Chondrocyte (in vitro differentiated cells): Measurements from ENCODE around the gene SORCS1. TPM values are rescaled to one million over a fixed set of nuclear protein-coding genes. Genes with fewer than 3 reads are reported as not detected.

Experiments used
- DNase-seq: peaks from one replicate; pipeline ENCODE4 v3.0.0; 2021; ENCODE audit warnings: mixed read lengths, low spot score
- H3K27ac Mint-ChIP-seq: one replicate; pipeline ENCODE4 v1.8.0; 2021; ENCODE audit warnings: mild to moderate bottlenecking, moderate library complexity, mixed read lengths; ENCODE audit not compliant: unreplicated experiment
- H3K27me3 Mint-ChIP-seq: 2 replicates; pipeline ENCODE4 v1.8.0; 2021; ENCODE audit warnings: low read depth, mixed read lengths
- H3K36me3 Mint-ChIP-seq: 2 replicates; pipeline ENCODE4 v1.8.0; 2021; ENCODE audit warnings: low read depth, mixed read lengths
- H3K4me1 Mint-ChIP-seq: 2 replicates; pipeline ENCODE4 v1.8.0; 2021; ENCODE audit warnings: low read depth, mild to moderate bottlenecking, mixed read lengths
- H3K4me3 Mint-ChIP-seq: one replicate; pipeline ENCODE4 v1.8.0; 2021; ENCODE audit warnings: mild to moderate bottlenecking, moderate library complexity, mixed read lengths; ENCODE audit not compliant: unreplicated experiment
- H3K9me3 Mint-ChIP-seq: 2 replicates; pipeline ENCODE4 v1.8.0; 2021; ENCODE audit warnings: low read depth, mixed read lengths
- total RNA-seq: library from RNA; stranded (reverse); gene quantifications from 3 replicates; pipeline ENCODE4 v1.2.1, GENCODE V29; 2021
- TF ChIP-seq, protein P1 (sequence below): fragments of 200-600 bp; sonication (generic); IDR thresholded peaks from 2 replicates; pipeline ENCODE4 v1.5.0; 2021; ENCODE audit warnings: antibody characterized with exemption, mild to moderate bottlenecking, moderate library complexity

Gene SORCS1
- total RNA-seq, 1 donor from 2014 or later: not detected

DNA sequence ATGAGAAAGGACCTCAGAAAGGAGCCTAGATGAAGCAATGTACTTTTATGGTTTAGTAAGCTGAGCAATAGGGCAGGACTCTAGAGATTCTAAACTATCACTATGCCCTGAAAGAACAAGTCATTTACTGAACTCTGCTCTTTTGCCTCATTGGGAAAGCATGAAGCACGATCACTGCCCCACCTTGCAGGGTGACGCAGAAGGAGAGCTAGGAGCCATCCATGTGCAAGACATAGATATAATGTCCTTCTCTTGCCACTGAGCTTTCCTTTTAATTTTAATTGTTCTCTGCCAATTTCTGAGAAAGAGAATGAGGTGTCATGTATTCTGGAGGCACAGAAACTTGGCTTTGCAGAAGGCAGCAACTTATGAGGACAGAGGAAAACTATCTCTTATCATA, 108.3 kb downstream of the SORCS1 start:
- no peak for DNase-seq
- Mint-ChIP-seq H3K27ac (no peak overlapping the region), H3K27me3 (peaks cover 9% of the 10 kb centered on the region), H3K4me3 (no peak overlapping the region), H3K9me3 (no peaks in the 10 kb centered on the region), H3K4me1 (no peaks in the 10 kb centered on the region), H3K36me3 (no peaks in the 10 kb centered on the region)
- TF ChIP-seq, protein P1, sequence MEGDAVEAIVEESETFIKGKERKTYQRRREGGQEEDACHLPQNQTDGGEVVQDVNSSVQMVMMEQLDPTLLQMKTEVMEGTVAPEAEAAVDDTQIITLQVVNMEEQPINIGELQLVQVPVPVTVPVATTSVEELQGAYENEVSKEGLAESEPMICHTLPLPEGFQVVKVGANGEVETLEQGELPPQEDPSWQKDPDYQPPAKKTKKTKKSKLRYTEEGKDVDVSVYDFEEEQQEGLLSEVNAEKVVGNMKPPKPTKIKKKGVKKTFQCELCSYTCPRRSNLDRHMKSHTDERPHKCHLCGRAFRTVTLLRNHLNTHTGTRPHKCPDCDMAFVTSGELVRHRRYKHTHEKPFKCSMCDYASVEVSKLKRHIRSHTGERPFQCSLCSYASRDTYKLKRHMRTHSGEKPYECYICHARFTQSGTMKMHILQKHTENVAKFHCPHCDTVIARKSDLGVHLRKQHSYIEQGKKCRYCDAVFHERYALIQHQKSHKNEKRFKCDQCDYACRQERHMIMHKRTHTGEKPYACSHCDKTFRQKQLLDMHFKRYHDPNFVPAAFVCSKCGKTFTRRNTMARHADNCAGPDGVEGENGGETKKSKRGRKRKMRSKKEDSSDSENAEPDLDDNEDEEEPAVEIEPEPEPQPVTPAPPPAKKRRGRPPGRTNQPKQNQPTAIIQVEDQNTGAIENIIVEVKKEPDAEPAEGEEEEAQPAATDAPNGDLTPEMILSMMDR: no peak

DNA sequence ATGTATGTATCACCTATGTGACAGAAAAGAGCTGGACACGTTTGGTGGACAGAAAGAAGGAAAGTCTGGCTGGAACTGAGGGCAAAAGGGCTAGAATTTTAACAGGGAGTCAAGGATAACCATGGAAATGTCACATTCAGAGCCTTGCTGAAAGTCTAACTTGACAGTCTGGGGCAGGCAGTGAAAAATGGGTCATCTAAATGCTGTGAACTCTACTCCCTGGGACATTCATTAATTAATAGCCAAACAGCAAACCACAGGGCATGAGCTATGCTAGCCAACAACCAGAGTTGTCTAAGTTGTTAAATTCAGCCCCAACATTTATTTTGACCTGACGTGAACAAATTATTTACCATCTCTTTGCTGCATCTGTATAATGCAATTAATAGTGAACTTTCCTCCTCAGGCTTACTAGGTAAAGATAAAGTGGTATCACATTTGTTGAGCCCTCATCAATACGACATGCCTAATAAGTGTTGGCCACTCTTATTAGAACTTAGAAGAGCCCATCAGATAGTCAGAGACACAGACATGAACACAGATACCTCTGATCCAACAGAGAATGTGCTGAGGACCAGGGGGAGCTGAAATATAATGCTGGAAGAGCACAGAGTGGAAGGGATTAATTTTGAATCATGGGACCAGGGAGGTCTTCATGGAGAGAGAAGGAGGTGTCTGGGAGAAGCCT, 109.9 kb downstream of the SORCS1 start:
- peaks cover 12% of the 10 kb centered on the region for H3K27me3 Mint-ChIP-seq
- no peaks in the 10 kb centered on the region for H3K4me1 Mint-ChIP-seq
- no peak overlapping the region for H3K27ac Mint-ChIP-seq
- H3K9me3 Mint-ChIP-seq: no peaks in the 10 kb centered on the region
- H3K36me3 Mint-ChIP-seq: no peaks in the 10 kb centered on the region
- H3K4me3 Mint-ChIP-seq: no peak overlapping the region
- TF ChIP-seq, protein P1: no peak
- no peak for DNase-seq

DNA sequence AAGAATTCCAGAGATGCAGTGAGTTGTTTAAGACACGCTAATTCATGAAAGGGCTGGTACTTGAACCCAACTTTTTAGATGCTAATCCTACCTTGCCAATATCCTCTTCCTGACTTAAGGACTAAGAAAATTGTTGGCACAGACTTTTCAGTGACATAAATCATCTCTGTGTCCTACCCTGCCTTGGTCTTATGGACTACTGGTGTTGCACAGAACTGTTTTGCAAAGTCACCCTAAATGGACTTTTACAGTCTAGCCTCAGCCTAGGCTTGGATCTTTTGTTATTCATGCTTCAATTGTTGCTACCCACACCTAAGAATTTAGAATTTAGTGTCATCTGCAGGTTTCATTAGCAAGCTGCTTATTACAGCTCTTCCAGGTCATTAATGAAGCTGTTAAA, 112.7 kb downstream of the SORCS1 start:
- peaks cover 8% of the 10 kb centered on the region for H3K27me3 Mint-ChIP-seq
- no peaks in the 10 kb centered on the region for H3K36me3 Mint-ChIP-seq
- H3K4me1 Mint-ChIP-seq: no peaks in the 10 kb centered on the region
- no peak overlapping the region for H3K27ac Mint-ChIP-seq
- TF ChIP-seq, protein P1: no peak
- peaks cover 6% of the 10 kb centered on the region for H3K9me3 Mint-ChIP-seq
- no peak overlapping the region for H3K4me3 Mint-ChIP-seq
- DNase-seq: no peak

DNA sequence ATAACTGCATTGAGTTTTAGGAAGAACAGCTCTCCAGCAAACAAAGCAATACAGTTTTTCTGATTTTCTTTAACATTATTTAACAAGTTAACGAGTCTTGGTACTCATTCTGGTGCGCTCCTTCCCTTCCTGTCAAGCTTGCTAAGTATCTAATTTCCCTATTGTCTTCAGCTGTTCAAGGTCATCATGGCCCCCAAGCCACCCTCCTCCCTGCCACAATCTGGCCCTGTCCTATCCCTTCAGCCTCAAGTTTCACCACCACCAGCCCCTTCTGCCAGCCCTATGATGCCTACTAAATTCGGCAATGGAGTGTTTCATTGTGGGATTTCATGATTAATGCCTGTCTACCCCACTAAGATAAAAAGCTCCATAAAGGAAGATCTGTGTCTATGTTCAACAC, 121.0 kb downstream of the SORCS1 start:
- TF ChIP-seq, protein P1: no peak
- H3K4me1 Mint-ChIP-seq: no peaks in the 10 kb centered on the region
- H3K27ac Mint-ChIP-seq: no peak overlapping the region
- DNase-seq: no peak
- H3K4me3 Mint-ChIP-seq: no peak overlapping the region
- peaks cover 3% of the 10 kb centered on the region for H3K9me3 Mint-ChIP-seq
- H3K27me3 Mint-ChIP-seq: no peaks in the 10 kb centered on the region
- no peaks in the 10 kb centered on the region for H3K36me3 Mint-ChIP-seq

DNA sequence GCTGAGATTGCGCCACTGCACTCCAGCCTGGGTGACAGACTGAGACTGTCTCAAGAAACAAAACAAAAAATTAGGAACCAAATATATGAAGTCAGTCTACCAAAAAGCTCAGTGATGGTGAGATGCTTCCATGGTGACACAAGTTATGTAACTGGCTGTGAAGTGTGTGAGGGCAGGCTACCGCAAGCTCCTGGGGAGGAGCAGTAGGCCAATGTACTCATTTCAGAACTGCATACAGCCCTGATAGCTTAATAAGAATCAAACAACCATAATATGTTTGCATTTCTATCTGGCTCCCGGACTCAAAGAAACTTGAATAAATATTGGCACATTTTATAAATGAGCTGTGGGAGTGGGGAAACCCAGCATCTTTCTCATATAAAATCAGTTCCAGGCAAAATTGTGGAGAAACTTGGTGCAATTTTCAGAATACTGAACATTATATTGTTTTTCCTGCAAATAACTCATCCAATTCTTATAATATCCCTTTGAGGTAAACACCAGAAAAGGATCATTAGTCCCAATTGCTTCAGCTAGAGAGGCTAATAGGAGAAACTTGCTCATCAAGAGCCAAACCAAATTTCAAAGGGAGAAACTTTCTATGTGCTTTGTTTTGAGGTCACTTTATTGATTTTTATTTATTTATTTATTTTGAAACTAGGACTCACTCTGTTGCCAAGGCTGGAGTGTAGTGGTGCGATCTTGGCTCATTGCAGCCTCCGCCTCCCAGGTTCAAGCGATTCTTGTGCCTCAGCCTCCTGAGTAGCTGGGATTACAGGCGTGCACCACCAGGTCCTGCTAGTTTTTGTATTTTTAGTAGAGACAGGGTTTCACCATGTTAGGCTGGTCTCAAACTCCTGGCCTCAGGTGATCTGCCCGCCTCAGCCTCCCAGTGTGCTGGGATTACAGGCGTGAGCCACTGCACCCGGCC, 127.0 kb downstream of the SORCS1 start:
- TF ChIP-seq, protein P1: no peak
- Mint-ChIP-seq H3K9me3 (no peaks in the 10 kb centered on the region), H3K4me1 (peaks cover 5% of the 10 kb centered on the region), H3K27me3 (no peaks in the 10 kb centered on the region), H3K4me3 (no peak overlapping the region), H3K27ac (no peak overlapping the region), H3K36me3 (no peaks in the 10 kb centered on the region)
- DNase-seq: no peak
